GM12873 (cell line): ENCODE results near the gene DDX39B.

Experiments
- CTCF ChIP-seq: IDR thresholded peaks from 2 replicates; pipeline ENCODE4 v1.5.1; 2012; ENCODE audit warnings: low read depth, mild to moderate bottlenecking, moderate library complexity, low read length, control low read depth; ENCODE audit not compliant: insufficient read depth; ENCODE audit errors: missing control alignments

Gene DDX39B

GRCh38 chr6:31541658-31542521 is at the start of gene DDX39B:
TSS of gene DDX39B (minus strand) at chr6:31542003. CDS start at chr6:31540532, 1,471 bp downstream.
- TF ChIP-seq CTCF, result no peak

DNA sequence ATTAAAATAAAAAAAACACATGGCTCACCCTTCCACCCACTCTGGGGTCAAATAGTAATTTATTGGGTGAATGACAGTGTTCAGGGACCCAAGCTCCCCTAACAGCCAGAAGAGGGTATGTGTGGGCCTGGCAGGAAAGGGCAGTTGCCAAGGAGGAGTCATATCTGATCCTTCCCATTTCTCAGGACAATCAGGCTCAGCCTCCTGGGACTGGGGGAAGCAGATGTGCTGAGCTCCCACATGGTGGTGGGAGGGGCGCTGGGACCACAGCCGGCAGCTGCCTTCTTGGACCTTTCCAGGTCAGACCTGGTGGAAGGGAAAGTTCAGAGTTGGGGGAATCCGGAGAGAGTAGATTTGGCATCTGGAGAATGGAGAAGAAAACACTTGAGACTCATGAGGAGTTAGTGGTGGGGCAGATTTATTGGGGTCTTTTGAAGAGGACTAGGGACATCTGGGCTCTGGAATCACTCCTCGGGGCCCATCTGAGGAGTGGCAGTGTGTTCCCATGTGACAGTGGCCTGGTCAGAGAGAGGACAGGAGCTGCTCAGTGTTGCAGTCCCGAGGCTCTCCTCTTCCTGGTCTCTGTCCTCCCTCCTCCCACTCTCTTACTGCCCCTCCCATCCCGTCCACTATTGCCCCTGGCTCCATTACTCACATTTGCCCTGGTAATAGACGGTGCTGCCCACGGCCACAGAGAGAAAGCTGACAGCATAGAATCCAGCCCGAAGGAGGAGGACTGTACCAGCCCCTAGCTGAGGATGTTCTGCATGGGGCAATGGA is 47.3 kb upstream of the DDX39B start:
- TF ChIP-seq CTCF, result no peak

- no peak for TF ChIP-seq CTCF
Measured at GRCh38 chr6:31587791-31588777, 46.3 kb upstream of the DDX39B start.

DNA sequence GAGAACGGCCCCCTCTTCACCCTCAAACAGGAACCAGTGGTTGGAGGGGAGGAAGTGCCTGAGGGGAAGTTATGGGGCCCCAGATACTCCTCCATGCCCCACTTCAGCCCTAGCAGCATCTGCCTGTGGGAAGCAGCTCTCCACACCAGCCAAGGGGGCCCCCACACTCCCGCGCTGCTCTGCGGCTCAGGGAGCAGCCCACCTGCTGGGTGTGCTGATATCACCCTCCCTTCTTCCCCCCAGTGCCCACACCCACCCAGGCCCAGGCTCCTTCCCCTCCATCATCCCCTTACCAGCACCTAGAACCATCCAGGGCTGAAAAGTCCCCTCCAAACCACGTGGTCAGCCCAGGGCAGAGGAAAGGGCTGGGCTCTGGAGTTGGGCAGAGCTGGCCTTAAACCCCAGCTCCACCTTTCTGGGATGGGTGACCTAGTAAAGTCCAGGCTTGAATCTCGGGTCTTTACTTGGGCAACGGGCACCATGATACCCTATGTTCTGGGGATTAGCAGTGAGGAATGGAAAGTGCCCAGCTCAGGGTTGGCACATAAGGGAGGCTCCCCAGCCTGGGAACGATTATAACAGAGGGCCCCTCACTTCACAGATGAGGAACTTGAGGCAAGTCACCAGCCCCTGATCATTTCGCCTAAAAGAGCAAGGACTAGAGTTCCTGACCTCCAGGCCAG is 44.9 kb upstream of the DDX39B start:
- no peak for TF ChIP-seq CTCF

- no peak for TF ChIP-seq CTCF
Measured at GRCh38 chr6:31586008-31586407, 44.2 kb upstream of the DDX39B start, which contains the start of gene LST1. TSS of gene LST1 (plus strand) at chr6:31586277. CDS start at chr6:31587300, 1,023 bp downstream.

GRCh38 chr6:31585491-31585890 is 43.7 kb upstream of the DDX39B start:
- TF ChIP-seq CTCF, result peak; percentile 79
